Activated CD8-positive, alpha-beta memory T cell treated with anti-CD3 and anti-CD28 coated beads, Interleukin-2, amount 10 ng/mL, durations not matched to agents 7 days and 5 days (primary cell): ENCODE results near the gene TNS1. TPM values are rescaled to one million over a fixed set of nuclear protein-coding genes. Genes with fewer than 3 reads are reported as not detected.

ENCODE experiments used
- ATAC-seq: fragments of 150-1000 bp; cut with Tn5 transposase; one replicate; pipeline ENCODE4 v1.10.0; 2021; ENCODE audit warnings: moderate library complexity
- CTCF ChIA-PET: fragments of 350-600 bp; sonication (Branson Sonifier 250); formaldehyde crosslinking; loops from one replicate; lab custom pipeline; 2021; ENCODE audit warnings: antibody characterized with exemption; lab: Charles Lee
- DNase-seq: peaks from one replicate; pipeline ENCODE4 v3.0.0-alpha.2; 2020
- H3K27ac Mint-ChIP-seq: one replicate; pipeline ENCODE4 v1.8.0; 2021; ENCODE audit warnings: mild to moderate bottlenecking, mixed read lengths
- H3K27me3 Mint-ChIP-seq: one replicate; pipeline ENCODE4 v1.8.0; 2021; ENCODE audit warnings: mixed read lengths
- H3K36me3 Mint-ChIP-seq: one replicate; pipeline ENCODE4 v1.8.0; 2021; ENCODE audit warnings: mild to moderate bottlenecking, mixed read lengths
- H3K4me1 Mint-ChIP-seq: one replicate; pipeline ENCODE4 v1.8.0; 2021; ENCODE audit warnings: mixed read lengths
- H3K4me3 Mint-ChIP-seq: one replicate; pipeline ENCODE4 v1.8.0; 2021; ENCODE audit warnings: mild to moderate bottlenecking, moderate library complexity, mixed read lengths
- H3K9me3 Mint-ChIP-seq: one replicate; pipeline ENCODE4 v1.8.0; 2022; ENCODE audit warnings: low read depth, mixed read lengths
- total RNA-seq, 2 experiments: library from RNA; stranded (reverse); gene quantifications; one replicate each; pipeline ENCODE4 v1.2.3, GENCODE V29; 2021

Gene TNS1
- total RNA-seq, 2 experiments from 2014 or later, result 1.4 to 4.4 TPM

GRCh38 chr2:217949447-217949846, 53.3 kb downstream of the TNS1 start:
- Mint-ChIP-seq H3K4me3 (no peak overlapping the region), H3K9me3 (no peaks in the 10 kb centered on the region), H3K27ac (no peak overlapping the region), H3K36me3 (no peaks in the 10 kb centered on the region), H3K4me1 (peaks cover 12% of the 10 kb centered on the region), H3K27me3 (peaks cover 22% of the 10 kb centered on the region)
- DNase-seq (no peak), ATAC-seq (no peak)
- CTCF ChIA-PET, result no interaction called here

DNA sequence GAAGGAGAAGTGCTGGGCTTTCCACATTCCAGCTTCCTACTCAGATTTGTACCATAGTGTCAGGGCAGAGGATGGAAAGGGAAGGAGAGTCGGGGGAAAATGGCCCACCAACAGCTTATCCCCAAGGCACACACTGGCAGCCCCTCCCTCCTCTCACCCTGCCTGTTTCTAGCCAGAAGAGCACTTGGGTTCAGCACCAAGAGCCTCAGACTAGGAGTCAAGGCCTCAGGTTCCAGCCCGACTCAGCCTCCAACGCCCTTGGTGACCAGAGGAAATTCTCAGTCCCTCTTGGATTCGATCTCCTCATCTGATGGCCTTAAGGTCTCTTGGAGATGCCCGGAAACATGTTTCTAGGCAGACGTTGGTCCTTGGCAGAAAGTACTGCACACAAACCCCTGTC, 53.9 kb downstream of the TNS1 start:
- Mint-ChIP-seq H3K27ac (no peak overlapping the region), H3K27me3 (peaks cover 23% of the 10 kb centered on the region), H3K4me1 (peaks cover 12% of the 10 kb centered on the region), H3K36me3 (no peaks in the 10 kb centered on the region), H3K4me3 (no peak overlapping the region), H3K9me3 (no peaks in the 10 kb centered on the region)
- no peak for ATAC-seq
- no peak for DNase-seq
- CTCF ChIA-PET, result interaction anchor here (1.3 kb wide), 1 partner anchor 39 kb away, joined by 3 read pairs; no protein-coding TSS in a partner anchor

DNA sequence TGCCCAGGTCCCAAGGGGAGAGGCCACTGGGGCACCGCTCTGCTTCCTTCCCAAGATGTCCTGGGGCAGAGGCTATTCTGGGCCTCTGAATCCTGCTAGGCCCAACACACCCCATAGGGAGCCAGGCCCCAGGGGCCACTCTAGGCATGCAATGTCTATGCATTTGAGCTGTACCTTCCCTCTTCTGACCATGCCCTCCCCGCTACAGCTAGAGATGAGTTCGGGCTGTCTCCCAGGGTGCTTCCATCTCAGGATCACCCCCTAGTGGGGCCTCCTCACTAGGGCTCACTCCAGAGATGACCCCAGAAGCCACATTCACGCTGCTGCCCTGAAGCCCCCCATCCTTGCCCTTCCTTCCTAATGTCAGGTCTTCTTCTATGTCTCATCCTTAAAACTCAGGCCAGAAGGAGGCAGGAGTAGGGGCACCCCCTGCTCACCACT, 54.4 kb downstream of the TNS1 start:
- Mint-ChIP-seq H3K9me3 (no peaks in the 10 kb centered on the region), H3K27ac (no peak overlapping the region), H3K4me1 (peaks cover 16% of the 10 kb centered on the region), H3K27me3 (peaks cover 28% of the 10 kb centered on the region), H3K4me3 (no peak overlapping the region), H3K36me3 (no peaks in the 10 kb centered on the region)
- DNase-seq (no peak), ATAC-seq (no peak)
- CTCF ChIA-PET, result interaction anchor here (1.3 kb wide), 1 partner anchor 39 kb away, joined by 3 read pairs; no protein-coding TSS in a partner anchor

- ATAC-seq, result no peak
- no peak overlapping the region for H3K4me3 Mint-ChIP-seq
Measured at GRCh38 chr2:217947383-217948350, 55.1 kb downstream of the TNS1 start.

DNA sequence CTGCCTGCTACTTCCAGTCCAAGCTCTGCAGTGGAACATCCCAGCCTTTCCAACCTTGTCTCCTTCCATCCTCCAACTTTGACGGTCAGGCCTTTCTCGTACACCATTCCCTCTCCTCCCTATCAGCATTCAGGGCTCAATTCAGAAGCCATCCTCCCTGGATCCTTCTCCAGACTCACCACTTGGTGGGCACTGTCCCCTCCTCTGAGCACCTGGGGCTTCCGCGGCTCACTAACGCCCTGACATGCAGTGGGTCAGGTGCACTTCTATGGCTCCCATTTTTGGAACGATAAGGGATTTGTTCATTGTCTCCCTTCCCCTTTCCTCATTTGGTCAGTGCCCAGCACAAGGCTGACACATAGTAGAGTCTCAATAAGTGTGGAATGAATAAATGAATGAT, 56.7 kb downstream of the TNS1 start:
- Mint-ChIP-seq H3K4me3 (no peak overlapping the region), H3K27me3 (peaks cover 38% of the 10 kb centered on the region), H3K36me3 (no peaks in the 10 kb centered on the region), H3K4me1 (peaks cover 18% of the 10 kb centered on the region), H3K9me3 (no peaks in the 10 kb centered on the region), H3K27ac (no peak overlapping the region)
- DNase-seq (no peak), ATAC-seq (no peak)
- CTCF ChIA-PET, result no interaction called here

More at GRCh38 chr2:217947383-217948350, 55.1 kb downstream of the TNS1 start:
- H3K27me3 Mint-ChIP-seq, result peaks cover 30% of the 10 kb centered on the region
- H3K4me1 Mint-ChIP-seq, result peaks cover 18% of the 10 kb centered on the region
- DNase-seq, result no peak
- CTCF ChIA-PET, result interaction anchor here (1.3 kb wide), 1 partner anchor 40 kb away, joined by 3 read pairs; no protein-coding TSS in a partner anchor
- H3K9me3 Mint-ChIP-seq, result no peaks in the 10 kb centered on the region
- no peak overlapping the region for H3K27ac Mint-ChIP-seq
- no peaks in the 10 kb centered on the region for H3K36me3 Mint-ChIP-seq

- Mint-ChIP-seq H3K4me3 (no peak overlapping the region), H3K27ac (no peak overlapping the region), H3K36me3 (no peaks in the 10 kb centered on the region), H3K4me1 (peaks cover 18% of the 10 kb centered on the region), H3K27me3 (peaks cover 38% of the 10 kb centered on the region), H3K9me3 (no peaks in the 10 kb centered on the region)
- CTCF ChIA-PET, result interaction anchor here (1.4 kb wide), 1 partner anchor 15 kb away, joined by 4 read pairs; no protein-coding TSS in a partner anchor
- DNase-seq (no peak), ATAC-seq (no peak)
Measured at GRCh38 chr2:217945530-217945929, 57.3 kb downstream of the TNS1 start.

DNA sequence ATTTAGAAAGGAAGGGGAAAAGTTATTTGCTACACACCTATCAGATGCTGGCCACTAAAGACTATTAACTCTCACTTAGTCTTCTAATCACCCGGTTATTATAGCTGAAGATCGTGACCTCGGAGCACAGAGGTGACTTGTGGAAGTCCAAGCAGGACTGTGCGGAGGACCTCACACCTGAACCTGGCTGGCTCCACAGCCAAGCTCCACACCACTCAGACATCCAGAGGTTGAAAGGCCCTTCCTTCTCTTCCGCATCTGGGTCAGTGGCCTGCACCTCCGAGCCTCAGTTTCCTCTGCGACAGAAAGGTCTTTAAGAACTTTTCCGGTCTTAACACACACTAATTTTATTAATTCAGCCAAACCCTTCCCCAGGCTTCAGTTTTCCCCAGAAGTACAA, 57.9 kb downstream of the TNS1 start:
- DNase-seq (no peak), ATAC-seq (no peak)
- H3K36me3 Mint-ChIP-seq, result no peaks in the 10 kb centered on the region
- peaks cover 38% of the 10 kb centered on the region for H3K27me3 Mint-ChIP-seq
- H3K9me3 Mint-ChIP-seq, result no peaks in the 10 kb centered on the region
- peaks cover 18% of the 10 kb centered on the region for H3K4me1 Mint-ChIP-seq
- no peak overlapping the region for H3K27ac Mint-ChIP-seq
- no peak overlapping the region for H3K4me3 Mint-ChIP-seq
- CTCF ChIA-PET, result interaction anchor here (1.2 to 1.4 kb wide), 2 partner anchors 14 to 159 kb away, joined by 3 to 4 read pairs; no protein-coding TSS in a partner anchor

DNA sequence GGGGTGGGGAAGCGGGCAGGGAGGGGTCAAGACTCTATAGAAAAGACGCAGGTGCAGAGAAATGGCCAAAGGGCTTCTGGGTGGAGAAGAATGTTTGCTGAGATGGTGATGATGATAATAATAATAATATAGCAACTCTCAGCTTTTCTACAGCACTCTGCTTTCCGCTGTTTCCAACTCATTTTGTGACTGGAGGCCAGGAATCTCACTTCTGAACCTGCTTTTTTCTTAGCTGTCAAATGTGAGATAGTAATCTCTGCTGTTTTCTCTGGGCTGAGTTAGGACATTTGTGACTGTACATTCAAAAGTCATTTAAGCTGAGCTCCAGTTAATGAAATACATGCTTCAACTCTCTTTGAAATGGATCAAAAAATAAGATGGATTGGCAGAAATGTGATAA, 58.4 kb downstream of the TNS1 start:
- DNase-seq (no peak), ATAC-seq (no peak)
- peaks cover 35% of the 10 kb centered on the region for H3K27me3 Mint-ChIP-seq
- H3K9me3 Mint-ChIP-seq, result no peaks in the 10 kb centered on the region
- no peak overlapping the region for H3K4me3 Mint-ChIP-seq
- no peaks in the 10 kb centered on the region for H3K36me3 Mint-ChIP-seq
- H3K27ac Mint-ChIP-seq, result no peak overlapping the region
- H3K4me1 Mint-ChIP-seq, result peaks cover 18% of the 10 kb centered on the region
- CTCF ChIA-PET, result interaction anchor here (1.2 to 1.4 kb wide), 2 partner anchors 14 to 159 kb away, joined by 3 to 4 read pairs; no protein-coding TSS in a partner anchor

DNA sequence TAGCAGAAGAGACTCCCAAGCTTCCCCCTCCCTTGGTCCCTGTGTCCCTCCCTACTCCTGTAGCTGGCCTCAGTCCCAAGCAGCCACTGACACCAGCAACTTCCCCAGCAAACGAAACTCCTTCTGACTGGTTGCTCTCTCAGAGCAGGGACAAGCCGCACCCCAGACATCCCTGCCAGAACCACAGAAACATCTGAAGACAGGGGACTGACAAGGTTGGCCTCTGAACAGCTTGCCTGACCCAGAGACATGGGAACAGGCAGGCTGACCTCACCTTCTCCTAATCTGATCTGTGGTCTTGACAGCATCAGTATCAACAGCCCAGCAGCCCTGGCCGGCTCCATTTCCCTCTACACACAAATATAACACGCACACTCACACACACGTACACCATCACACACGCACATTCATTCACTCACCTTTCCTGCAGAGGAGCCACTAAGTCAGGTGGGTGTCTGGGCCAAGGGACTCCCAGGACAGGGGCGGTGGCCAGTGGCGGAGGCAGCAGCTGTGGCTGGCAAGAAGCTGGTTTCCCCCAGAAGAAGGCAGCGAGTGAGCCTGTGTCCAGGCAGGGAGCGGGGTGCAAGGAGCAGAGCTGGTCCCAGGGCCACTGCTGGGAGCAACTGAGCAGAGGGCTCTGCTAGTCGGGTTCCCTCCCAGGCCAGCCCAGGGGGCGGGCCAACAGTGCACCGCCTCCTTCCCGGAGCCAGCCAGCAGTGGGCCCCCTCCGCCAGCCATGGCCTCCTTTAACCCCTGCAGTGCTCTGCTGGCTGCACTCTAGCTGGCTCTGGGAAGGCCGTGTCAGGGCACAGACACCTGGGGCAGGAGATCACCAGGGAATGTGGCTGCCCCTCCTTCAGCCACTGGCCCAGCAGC, 59.1 kb downstream of the TNS1 start:
- ATAC-seq, result peak; percentile 72
- no peak for DNase-seq

GRCh38 chr2:217942731-217943335, 60.0 kb downstream of the TNS1 start:
- no peak for DNase-seq
- Mint-ChIP-seq H3K36me3 (no peaks in the 10 kb centered on the region), H3K9me3 (no peaks in the 10 kb centered on the region), H3K27ac (no peak overlapping the region), H3K4me3 (no peak overlapping the region), H3K27me3 (peaks cover 35% of the 10 kb centered on the region), H3K4me1 (peaks cover 18% of the 10 kb centered on the region)
- no peak for ATAC-seq
- CTCF ChIA-PET, result no interaction called here

More for the DNA sequence above, 59.1 kb downstream of the TNS1 start:
- Mint-ChIP-seq H3K36me3 (no peaks in the 10 kb centered on the region), H3K27me3 (peaks cover 35% of the 10 kb centered on the region), H3K27ac (no peak overlapping the region), H3K4me1 (peaks cover 18% of the 10 kb centered on the region), H3K9me3 (no peaks in the 10 kb centered on the region), H3K4me3 (peak overlapping the region; percentile 10)
- CTCF ChIA-PET, result interaction anchor here (1.2 to 1.4 kb wide), 2 partner anchors 13 to 158 kb away, joined by 3 to 4 read pairs; no protein-coding TSS in a partner anchor

DNA sequence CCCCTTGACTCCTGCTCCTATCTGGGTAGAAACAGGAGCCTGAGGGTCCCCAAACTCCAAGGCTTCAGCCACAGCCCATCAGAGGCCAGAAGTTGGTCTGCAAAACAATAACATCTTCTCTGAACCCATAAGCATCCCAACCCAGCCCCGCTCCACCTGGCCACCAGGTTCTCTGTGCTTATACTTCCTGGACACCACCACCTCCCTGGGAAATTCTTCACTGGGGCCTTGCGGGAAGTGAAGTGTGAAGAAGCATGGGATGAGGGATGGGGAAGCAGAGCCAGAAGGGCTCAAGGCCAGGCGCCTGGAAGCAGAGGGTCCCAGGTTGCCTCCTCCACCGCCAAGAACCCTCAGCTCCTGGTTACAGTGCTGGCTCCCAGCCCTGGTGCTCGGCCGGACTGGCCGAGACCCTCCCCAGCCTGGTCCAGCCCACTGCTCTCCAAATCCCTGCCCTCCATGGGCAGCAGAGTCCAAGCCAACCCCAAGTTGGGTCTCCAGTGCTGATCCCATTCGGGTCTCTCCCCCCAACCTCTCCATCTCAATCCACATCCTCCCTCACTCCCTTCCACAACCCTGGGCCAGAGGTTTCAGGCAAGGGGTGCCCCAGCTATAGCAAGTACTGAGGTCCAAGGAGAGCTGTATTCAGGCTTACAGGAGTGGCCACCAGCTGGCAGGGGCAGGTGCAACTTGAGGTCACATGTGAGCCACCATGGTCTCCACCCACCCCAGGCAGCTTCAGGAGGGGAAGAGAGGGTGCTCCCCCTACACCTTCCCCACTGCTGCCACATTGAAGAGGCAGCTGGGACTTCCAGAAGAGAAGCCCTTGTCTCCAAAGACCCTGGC, 60.7 kb downstream of the TNS1 start:
- no peaks in the 10 kb centered on the region for H3K36me3 Mint-ChIP-seq
- peaks cover 15% of the 10 kb centered on the region for H3K4me1 Mint-ChIP-seq
- H3K9me3 Mint-ChIP-seq, result no peaks in the 10 kb centered on the region
- no peak for DNase-seq
- no peak overlapping the region for H3K27ac Mint-ChIP-seq
- no peak for ATAC-seq
- peaks cover 31% of the 10 kb centered on the region for H3K27me3 Mint-ChIP-seq
- CTCF ChIA-PET, result interaction anchor here (1.0 kb wide), 1 partner anchor 143 kb away, joined by 3 read pairs; no protein-coding TSS in a partner anchor
- no peak overlapping the region for H3K4me3 Mint-ChIP-seq

DNA sequence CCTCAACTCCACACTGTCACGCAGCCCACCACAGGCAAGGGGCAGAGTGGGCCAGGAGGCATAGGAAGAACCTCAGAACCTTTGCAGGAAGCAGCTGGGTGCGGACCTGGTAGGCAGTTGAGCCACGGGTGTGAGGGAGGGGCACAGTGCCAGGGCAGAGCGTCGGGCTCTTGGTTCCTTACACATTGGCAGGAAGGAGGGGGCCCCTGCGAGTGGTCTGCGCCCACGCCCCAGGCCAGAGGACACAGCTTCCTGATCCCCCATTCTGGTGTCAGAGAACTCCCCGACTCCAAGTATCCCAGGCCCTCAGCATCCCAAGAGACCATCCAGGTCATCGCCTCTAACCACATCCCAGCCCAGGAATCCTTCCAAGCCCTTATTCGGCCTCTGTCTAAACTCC, 61.5 kb downstream of the TNS1 start:
- Mint-ChIP-seq H3K27ac (no peak overlapping the region), H3K9me3 (no peaks in the 10 kb centered on the region), H3K4me1 (peaks cover 10% of the 10 kb centered on the region), H3K4me3 (no peak overlapping the region), H3K36me3 (no peaks in the 10 kb centered on the region), H3K27me3 (peaks cover 31% of the 10 kb centered on the region)
- ATAC-seq (no peak), DNase-seq (no peak)
- CTCF ChIA-PET, result interaction anchor here (1.0 kb wide), 1 partner anchor 142 kb away, joined by 3 read pairs; no protein-coding TSS in a partner anchor
